Subcutaneous adipose tissue (tissue), 4 donors: Measurements from ENCODE around the gene CTSE. TPM values are rescaled to one million over a fixed set of nuclear protein-coding genes. Genes with fewer than 3 reads are reported as not detected.

Experiments
- CTCF ChIP-seq: fragments of 450-650 bp; IDR thresholded peaks from one replicate; pipeline ENCODE4 v1.5.1; 2016; ENCODE audit warnings: low read depth, mild to moderate bottlenecking, control low read depth, antibody characterized with exemption, moderate library complexity
- total RNA-seq, 4 donors: library from RNA; depleted of rRNA; stranded (reverse); fragments of >200 nt; gene quantifications; one replicate each; pipeline ENCODE4 v1.1.0, GENCODE V29; 2016

Gene CTSE
- total RNA-seq, 4 donors from 2014 or later: not detected

DNA sequence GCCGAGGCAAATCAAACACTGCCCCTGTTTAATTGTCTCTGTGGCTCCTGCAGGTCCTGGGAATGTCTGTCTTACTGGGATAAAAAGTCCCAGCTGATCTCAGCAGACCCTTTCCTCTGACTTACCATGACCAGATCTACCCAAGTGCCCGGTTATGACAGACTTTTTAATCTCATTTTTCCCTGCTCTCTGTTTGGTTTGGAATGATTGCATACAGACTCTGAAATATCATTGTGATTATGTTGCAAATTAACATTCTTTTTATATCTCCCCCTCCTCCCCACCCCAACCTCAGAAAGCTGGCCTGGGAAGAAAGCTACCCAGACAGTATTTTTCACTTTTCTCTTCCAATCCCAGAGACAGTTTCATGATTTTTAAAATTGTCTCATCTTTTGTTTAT is 36.8 kb downstream of the CTSE start:
- TF ChIP-seq CTCF: no peak

DNA sequence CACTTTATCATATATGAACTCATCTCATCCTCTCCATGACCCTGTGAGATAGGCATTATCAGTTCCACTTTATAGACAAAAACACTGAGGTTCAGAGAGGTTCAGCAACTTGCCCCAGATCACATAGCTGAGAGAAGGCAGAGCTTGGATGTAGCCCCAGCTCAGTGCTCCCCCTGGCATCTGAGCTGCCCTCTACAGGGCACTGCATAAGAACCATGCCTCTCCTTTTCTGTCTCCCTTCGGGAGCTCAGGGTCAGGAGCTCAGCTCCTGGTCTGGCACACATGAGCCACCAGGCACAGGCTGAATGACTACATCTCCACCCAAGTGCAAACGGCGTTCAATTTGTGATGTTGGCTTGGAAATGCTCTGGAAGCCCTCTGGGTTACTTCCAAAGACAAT is 37.4 kb downstream of the CTSE start:
- TF ChIP-seq CTCF: no peak

- TF ChIP-seq CTCF: no peak
Observed at GRCh38 chr1:205985330-205986005, 38.2 kb downstream of the CTSE start.

GRCh38 chr1:205983925-205984725 is 39.6 kb downstream of the CTSE start:
- no peak for TF ChIP-seq CTCF

GRCh38 chr1:205981257-205981656 is 42.4 kb downstream of the CTSE start:
- TF ChIP-seq CTCF: no peak

DNA sequence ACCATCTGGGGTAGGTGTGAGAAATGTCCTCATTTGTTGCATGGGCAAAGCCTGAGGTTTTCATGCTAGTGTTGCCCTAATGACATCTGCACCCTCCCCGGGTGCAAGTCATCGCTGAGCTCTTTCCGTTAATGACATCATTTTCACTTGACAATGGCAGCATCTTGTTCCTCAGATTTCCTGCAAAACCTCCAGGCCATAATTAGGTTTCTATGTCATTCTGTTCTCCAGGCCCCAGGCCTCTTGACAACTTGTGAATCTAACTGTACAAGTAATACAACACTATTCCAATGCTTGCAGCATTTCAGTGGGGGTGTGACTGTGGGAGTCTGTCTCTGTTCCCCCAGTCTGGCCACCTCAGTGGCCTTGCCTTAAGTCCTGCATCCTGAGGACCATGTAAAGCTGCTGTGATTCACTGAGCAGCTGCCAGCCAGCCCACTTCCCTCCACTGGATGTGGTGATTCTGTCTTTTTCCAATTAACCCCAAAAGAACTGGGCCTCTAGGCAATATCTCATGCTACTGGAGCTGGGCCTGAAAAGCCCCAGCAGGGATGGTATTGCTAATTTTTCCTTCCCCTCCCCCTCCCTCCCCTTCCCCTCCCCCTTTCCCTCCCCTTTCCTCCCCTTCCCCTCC is 43.3 kb downstream of the CTSE start:
- no peak for TF ChIP-seq CTCF

DNA sequence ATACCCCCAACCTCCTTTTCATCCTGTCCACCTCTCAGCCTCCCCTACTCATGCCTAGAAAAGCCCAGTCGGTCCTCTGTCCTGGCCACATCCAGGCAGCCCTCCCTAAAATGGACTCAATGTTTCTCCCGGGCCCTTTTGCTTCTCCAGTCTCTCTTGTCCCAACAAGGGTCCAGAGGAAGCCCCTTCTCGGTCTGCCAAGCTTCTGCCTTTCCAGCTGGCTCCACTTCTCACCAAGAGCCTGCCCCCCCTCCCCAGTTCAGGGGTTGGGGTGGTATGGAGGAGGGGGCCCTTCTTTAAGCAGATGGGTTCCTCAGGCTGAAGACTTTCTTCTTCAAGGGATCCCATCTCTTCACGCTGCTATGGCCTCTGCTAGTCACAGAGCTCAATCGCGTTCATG is 44.4 kb downstream of the CTSE start:
- no peak for TF ChIP-seq CTCF
